Erythroblast (primary cell): ENCODE measurements around the gene GPC5.

Source experiments
- DNase-seq, 2 experiments: peaks; one replicate each; lab custom pipeline; 2025; lab: John Stamatoyannopoulos, UW
- GATA1 ChIP-seq: IDR thresholded peaks from 2 replicates; pipeline ENCODE4 v1.6.1; 2011; ENCODE audit warnings: low read depth, mild to moderate bottlenecking, control low read depth, low read length, moderate library complexity
- POLR2A ChIP-seq: IDR thresholded peaks from 2 replicates; pipeline ENCODE4 v1.6.1; 2011; ENCODE audit warnings: mild to moderate bottlenecking, low read length

GPC5 gene

GRCh38 chr13:91359111-91359510 is 39.3 kb upstream of the GPC5 start:
- DNase-seq, result peak; percentile 6 to 26

GRCh38 chr13:91359631-91360030 is 38.8 kb upstream of the GPC5 start:
- DNase-seq, result no peak

More at GRCh38 chr13:91359111-91359510, 39.3 kb upstream of the GPC5 start:
- no peak for TF ChIP-seq POLR2A
- TF ChIP-seq GATA1, result no peak

GRCh38 chr13:91360246-91360751 is 38.1 kb upstream of the GPC5 start:
- TF ChIP-seq POLR2A, result no peak
- TF ChIP-seq GATA1, result no peak
- no peak for DNase-seq

More at GRCh38 chr13:91359631-91360030, 38.8 kb upstream of the GPC5 start:
- TF ChIP-seq GATA1 (no peak), POLR2A (peak; percentile 0)

- no peak for TF ChIP-seq POLR2A
- TF ChIP-seq GATA1, result no peak
Measured at GRCh38 chr13:91361755-91362271, 36.6 kb upstream of the GPC5 start.

GRCh38 chr13:91362908-91363307 is 35.5 kb upstream of the GPC5 start:
- DNase-seq, result no peak

More at GRCh38 chr13:91361755-91362271, 36.6 kb upstream of the GPC5 start:
- no peak for DNase-seq

GRCh38 chr13:91368101-91368500 is 30.3 kb upstream of the GPC5 start:
- no peak for TF ChIP-seq GATA1
- TF ChIP-seq POLR2A, result no peak

More at GRCh38 chr13:91362908-91363307, 35.5 kb upstream of the GPC5 start:
- TF ChIP-seq GATA1 (no peak), POLR2A (no peak)

GRCh38 chr13:91368676-91369440 is 29.6 kb upstream of the GPC5 start:
- TF ChIP-seq GATA1 (no peak), POLR2A (no peak)
- no peak for DNase-seq

More at GRCh38 chr13:91368101-91368500, 30.3 kb upstream of the GPC5 start:
- DNase-seq, result no peak

- no peak for TF ChIP-seq POLR2A
- no peak for TF ChIP-seq GATA1
- DNase-seq, result no peak
Measured at GRCh38 chr13:91369441-91369831, 29.0 kb upstream of the GPC5 start.

- no peak for TF ChIP-seq POLR2A
- TF ChIP-seq GATA1, result no peak
- DNase-seq, result no peak
Measured at GRCh38 chr13:91370501-91370900, 27.9 kb upstream of the GPC5 start.

GRCh38 chr13:91372911-91373310 is 25.5 kb upstream of the GPC5 start:
- TF ChIP-seq GATA1 (no peak), POLR2A (no peak)
- no peak for DNase-seq

- peak; percentile 2 to 13 for DNase-seq
- TF ChIP-seq GATA1, result no peak
- TF ChIP-seq POLR2A, result no peak
Measured at GRCh38 chr13:91375116-91375729, 23.2 kb upstream of the GPC5 start.

GRCh38 chr13:91381371-91381770 is 17.1 kb upstream of the GPC5 start:
- TF ChIP-seq POLR2A, result no peak
- no peak for TF ChIP-seq GATA1
- peak in 1 of 2 experiments; percentile 3 for DNase-seq

GRCh38 chr13:91383836-91384235 is 14.6 kb upstream of the GPC5 start:
- TF ChIP-seq GATA1, result no peak
- no peak for TF ChIP-seq POLR2A
- no peak for DNase-seq

GRCh38 chr13:91384896-91385295 is 13.5 kb upstream of the GPC5 start:
- no peak for TF ChIP-seq POLR2A
- no peak for TF ChIP-seq GATA1
- no peak for DNase-seq

- no peak for TF ChIP-seq GATA1
- TF ChIP-seq POLR2A, result no peak
- DNase-seq, result no peak
Measured at GRCh38 chr13:91389186-91389585, 9.2 kb upstream of the GPC5 start.
